Bronchial epithelial cell (primary cell): Measurements from ENCODE around the gene SMIM45.

ENCODE experiments used
- DNase-seq: peaks from one replicate; pipeline ENCODE4 v3.0.0-alpha.2; 2010; ENCODE audit warnings: low read depth
- FAIRE-seq: peaks from 2 replicates; lab custom pipeline; 2011; peaks lifted over from hg19 to GRCh38; lab: Jason Lieb, UNC
- H3K27me3 ChIP-seq: 2 replicates; pipeline ENCODE4 v1.5.1; 2011; ENCODE audit warnings: low read length; ENCODE audit not compliant: control insufficient read depth, insufficient read depth
- H3K36me3 ChIP-seq: 2 replicates; pipeline ENCODE4 v1.5.1; 2011; ENCODE audit warnings: low read length; ENCODE audit not compliant: control insufficient read depth, insufficient read depth
- H3K4me3 ChIP-seq: 2 replicates; pipeline ENCODE4 v1.5.1; 2011; ENCODE audit warnings: mild to moderate bottlenecking, low read depth, low read length, control low read depth
- TF ChIP-seq, protein P1 (sequence below): IDR thresholded peaks from 2 replicates; pipeline ENCODE4 v1.5.1; 2011; ENCODE audit warnings: mild to moderate bottlenecking, moderate library complexity, low read length, control low read depth, inconsistent platforms; ENCODE audit not compliant: insufficient read depth, severe bottlenecking

Gene SMIM45

DNA sequence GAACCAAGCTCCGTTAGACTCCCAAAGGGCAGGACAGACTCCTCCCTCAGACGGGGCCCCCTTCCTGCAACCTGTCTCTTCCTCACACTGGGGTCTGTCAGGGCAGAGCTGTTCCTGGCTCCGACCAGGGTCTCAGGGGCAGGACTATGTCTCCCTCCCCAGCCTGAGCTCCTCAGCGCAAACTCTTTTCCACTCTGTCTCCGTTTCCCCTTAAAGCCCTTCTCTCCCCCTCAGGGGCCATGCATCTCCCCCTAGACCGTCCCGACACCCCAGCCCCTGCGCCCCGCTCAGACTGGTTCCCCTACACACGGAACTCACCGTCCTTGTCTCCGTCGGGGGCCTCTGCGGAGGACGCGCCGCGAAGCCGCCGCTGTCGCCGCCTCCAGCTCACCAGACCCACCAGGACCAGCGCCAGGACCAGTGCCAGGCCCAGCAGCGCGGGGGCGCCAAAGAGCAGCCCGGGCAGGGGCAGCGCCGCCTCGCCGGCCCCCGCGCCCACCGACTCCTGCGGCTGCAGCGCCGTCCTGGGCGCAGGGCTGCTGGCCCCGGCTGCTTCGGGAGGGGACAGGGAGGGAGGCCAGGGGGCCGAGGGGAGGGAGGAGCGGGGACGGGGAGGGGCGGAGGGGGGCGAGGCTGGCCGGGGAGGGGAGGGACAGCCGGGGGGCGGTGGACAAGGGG, 26.0 kb upstream of the SMIM45 start:
- H3K27me3 ChIP-seq, result peaks cover 8% of the 10 kb centered on the region
- no peak for DNase-seq
- TF ChIP-seq, protein P1, sequence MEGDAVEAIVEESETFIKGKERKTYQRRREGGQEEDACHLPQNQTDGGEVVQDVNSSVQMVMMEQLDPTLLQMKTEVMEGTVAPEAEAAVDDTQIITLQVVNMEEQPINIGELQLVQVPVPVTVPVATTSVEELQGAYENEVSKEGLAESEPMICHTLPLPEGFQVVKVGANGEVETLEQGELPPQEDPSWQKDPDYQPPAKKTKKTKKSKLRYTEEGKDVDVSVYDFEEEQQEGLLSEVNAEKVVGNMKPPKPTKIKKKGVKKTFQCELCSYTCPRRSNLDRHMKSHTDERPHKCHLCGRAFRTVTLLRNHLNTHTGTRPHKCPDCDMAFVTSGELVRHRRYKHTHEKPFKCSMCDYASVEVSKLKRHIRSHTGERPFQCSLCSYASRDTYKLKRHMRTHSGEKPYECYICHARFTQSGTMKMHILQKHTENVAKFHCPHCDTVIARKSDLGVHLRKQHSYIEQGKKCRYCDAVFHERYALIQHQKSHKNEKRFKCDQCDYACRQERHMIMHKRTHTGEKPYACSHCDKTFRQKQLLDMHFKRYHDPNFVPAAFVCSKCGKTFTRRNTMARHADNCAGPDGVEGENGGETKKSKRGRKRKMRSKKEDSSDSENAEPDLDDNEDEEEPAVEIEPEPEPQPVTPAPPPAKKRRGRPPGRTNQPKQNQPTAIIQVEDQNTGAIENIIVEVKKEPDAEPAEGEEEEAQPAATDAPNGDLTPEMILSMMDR, result peak; percentile 84
- H3K4me3 ChIP-seq, result peak overlapping the region; percentile 31
- no peaks in the 10 kb centered on the region for H3K36me3 ChIP-seq
- no peak for FAIRE-seq

DNA sequence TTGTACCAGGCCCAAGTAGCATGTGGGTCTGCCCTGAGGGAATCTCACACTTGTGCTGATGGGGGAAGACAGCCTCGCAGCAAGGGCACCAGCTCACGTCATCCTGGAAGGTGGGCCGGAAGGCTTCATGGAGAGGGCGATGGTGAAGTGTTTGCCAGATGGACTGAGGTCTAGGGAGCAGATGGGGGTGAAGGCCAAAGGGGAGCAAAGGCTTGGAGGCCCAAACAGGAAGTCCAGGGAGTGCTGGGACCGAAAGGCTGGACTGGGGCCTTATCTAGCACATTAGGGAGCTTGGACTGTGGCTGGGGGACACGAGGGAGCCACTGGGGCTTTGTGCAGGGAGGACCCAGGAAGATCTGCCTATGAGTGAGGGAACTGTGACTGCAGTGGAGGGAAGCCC, 24.1 kb upstream of the SMIM45 start:
- DNase-seq (no peak), FAIRE-seq (no peak)
- TF ChIP-seq, protein P1, result no peak
- no peaks in the 10 kb centered on the region for H3K36me3 ChIP-seq
- H3K4me3 ChIP-seq, result no peak overlapping the region
- H3K27me3 ChIP-seq, result peaks cover 8% of the 10 kb centered on the region

DNA sequence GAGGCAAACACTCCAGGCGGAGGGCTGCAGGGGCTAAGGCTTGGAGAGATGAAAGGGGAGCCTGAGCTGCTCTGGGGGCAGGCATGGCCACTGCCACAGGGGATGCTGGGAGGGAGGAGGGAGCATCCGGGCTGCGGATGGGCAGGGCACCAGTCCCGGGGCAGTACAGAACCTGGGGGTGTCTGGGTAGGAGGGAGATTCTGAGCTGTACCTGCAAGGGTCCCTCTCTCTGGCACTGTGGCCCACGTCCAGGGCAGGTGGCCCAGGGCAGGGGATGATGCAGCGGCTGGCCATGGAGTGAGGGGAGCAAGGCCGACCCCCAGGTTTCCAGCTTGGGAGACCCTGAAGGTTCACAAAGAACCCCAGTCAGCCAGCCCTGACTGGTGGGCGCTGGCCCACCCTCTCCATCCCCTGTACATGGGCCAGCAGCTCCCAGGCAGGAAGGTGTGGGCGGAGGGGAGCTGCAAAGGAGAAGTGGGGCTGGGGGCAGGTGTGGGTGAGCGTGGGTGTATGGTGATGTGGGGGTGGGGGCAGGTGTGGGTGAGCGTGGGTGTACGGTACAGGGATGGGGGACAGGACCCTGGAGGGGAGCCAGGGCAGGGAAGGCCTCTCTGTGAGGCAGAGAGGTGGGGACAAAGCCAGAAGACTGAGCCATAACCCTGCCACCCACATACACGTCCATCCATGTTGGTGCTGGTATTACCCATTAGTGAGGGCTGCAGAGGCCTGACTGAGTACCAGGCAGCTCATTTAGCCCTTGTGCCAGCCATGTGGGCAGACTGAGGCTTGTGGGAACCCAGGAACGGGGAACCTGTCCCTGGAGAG, 23.1 kb upstream of the SMIM45 start:
- H3K36me3 ChIP-seq, result no peaks in the 10 kb centered on the region
- H3K4me3 ChIP-seq, result no peak overlapping the region
- TF ChIP-seq, protein P1, result no peak
- no peak for DNase-seq
- peaks cover 8% of the 10 kb centered on the region for H3K27me3 ChIP-seq
- no peak for FAIRE-seq

DNA sequence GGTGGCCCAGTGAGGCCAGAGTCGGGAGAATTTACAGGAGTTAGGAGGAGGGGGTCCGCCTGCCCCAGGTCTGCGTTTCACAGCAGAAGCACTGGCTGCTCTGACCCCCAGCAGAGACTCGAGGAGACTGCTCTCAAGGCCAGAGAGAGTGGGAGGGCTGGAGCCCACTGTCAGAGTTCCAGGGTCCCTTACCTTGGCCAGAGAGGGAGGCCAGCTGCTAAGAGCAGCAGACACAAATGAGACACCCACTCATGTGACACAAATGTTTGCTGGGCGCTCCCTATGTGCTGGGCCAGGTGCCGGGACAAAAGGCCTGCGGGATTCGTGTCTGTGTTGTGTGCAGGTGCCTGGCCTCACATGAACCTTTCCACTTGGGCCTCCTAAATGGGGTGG, 22.5 kb upstream of the SMIM45 start:
- DNase-seq (no peak), FAIRE-seq (no peak)
- H3K36me3 ChIP-seq, result no peaks in the 10 kb centered on the region
- TF ChIP-seq, protein P1, result no peak
- H3K4me3 ChIP-seq, result no peak overlapping the region
- peaks cover 8% of the 10 kb centered on the region for H3K27me3 ChIP-seq

DNA sequence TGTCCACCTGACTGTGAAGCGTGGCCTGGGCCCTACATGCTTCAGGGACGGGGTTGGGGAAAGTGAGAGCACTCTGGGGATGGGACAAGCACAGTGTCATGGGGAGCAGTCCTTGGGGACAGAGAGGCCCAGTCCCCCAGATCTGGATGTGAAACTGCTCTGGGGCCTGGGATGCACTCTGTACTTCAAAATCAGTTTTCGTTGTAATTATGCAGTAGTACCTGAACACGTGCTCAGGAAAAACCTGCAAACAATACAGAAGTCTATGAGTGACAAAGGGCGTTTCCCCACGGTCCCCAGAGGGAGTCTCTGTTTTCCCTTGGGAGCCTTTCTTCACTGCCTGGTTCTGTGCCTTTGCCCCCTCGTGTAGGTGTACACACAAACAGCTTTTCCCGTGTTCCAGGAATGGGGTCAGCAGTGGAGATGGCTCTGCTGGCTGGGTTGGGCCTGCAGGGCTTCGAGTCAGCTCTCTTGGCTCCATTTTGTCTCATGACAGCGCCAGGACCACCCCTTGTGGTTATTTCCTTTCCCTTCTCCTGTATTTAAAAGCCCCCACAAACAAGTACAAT, 20.2 kb upstream of the SMIM45 start:
- FAIRE-seq (peak; percentile 86), DNase-seq (no peak)
- H3K4me3 ChIP-seq, result no peak overlapping the region
- TF ChIP-seq, protein P1, result no peak
- H3K27me3 ChIP-seq, result no peaks in the 10 kb centered on the region
- H3K36me3 ChIP-seq, result no peaks in the 10 kb centered on the region
